RPMI8226 (cell line): Measurements from ENCODE around the gene GRIA1.
"Not testable (repeated sequence)": the region's sequence is repeated elsewhere in the genome, so short reads cannot be mapped to it uniquely, and the experiment has no call there.

Experiments used
- DNase-seq: peaks from one replicate; pipeline ENCODE4 v3.0.0-alpha.2; 2015

GRIA1 gene

GRCh38 chr5:153670101-153670500, 179.6 kb downstream of the GRIA1 start:
- no peak for DNase-seq

DNA sequence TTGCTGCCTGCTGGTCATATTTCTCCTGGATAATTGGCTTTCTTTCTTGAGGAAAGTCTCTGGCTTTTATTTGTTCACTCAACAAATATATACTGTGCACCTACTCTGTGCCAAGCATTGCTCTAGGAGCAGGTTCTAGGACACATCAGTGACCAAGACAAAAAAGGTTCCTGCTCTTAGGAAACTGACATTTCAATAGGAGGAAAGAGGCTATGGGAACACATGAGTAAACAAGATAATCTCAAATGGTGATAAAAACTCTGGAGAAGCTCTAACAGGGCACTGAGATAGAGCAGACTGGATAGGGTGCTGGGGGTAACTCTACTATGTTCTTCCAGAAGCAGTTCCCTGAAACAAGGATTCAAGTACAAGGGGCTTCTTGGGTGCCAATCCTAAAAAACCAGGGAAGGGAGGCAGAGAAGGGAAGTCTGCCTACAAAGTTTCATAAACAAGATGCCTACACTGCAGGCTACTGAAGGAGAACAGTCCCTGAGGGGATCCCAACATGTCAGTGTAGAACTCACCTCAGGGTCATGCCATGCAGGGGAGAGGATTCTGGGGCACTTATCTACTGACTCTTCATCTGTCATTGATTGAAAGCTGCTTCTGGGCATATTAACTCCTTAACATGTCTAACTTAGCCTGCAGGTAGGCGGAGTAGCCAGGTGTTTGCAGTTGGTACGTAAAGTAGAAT, 181.3 kb downstream of the GRIA1 start:
- DNase-seq: no peak

DNA sequence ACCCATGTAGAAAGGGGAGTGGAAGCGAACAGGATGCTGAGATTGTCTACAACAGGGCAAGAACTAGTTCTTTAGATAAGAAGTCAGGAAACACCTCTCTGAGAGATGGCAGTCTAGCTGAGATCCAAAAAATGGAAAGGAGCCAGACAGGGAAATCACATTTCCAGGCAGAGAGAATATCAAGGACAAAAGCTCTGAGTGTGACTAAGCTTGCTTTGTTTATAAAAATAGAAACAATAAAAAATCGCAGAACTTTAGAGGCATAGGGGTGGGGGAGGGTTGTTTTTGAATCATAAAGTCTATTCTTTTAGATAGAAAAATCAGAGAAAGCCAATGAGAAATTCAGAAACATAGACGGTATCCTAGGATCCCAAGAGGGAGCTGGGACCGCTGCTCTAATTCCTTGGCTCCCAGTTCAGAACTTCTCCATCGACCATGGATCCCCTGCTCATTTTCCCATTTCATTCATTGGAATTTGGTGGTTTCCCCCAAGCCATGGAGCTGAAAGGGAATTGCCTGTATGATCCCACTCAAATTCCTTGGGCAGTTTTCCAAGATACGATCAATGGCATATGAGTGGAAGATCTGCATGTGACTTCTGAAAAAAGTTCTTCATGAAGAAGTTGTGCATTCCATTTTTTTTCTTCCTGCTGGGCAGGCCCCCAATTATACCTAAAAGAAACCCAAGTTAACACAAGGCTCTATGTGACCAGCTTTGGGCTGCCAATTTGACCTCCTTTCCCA, 182.0 kb downstream of the GRIA1 start:
- no peak for DNase-seq

GRCh38 chr5:153674356-153674755, 183.9 kb downstream of the GRIA1 start:
- no peak for DNase-seq

DNA sequence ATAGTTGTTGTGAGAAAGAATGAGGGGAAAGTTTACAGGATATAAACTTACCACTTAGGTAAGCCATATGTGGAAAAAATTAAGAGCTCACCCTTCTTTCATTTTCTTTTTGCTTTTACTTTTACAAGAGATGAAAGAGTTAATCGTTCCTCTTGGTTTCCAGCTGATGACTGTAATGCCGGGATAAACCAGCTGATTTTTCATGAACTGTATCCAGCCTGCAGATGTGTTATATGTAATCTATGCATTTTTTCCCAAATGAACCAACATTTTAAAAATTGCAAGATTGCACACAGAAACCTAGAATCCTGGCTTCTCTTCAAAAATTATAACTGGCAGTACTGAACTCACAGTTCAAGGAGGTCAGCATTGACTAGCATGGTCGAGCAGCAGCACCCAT, 185.9 kb downstream of the GRIA1 start:
- no peak for DNase-seq

- no peak for DNase-seq
Observed at GRCh38 chr5:153676821-153677220, 186.4 kb downstream of the GRIA1 start.

DNA sequence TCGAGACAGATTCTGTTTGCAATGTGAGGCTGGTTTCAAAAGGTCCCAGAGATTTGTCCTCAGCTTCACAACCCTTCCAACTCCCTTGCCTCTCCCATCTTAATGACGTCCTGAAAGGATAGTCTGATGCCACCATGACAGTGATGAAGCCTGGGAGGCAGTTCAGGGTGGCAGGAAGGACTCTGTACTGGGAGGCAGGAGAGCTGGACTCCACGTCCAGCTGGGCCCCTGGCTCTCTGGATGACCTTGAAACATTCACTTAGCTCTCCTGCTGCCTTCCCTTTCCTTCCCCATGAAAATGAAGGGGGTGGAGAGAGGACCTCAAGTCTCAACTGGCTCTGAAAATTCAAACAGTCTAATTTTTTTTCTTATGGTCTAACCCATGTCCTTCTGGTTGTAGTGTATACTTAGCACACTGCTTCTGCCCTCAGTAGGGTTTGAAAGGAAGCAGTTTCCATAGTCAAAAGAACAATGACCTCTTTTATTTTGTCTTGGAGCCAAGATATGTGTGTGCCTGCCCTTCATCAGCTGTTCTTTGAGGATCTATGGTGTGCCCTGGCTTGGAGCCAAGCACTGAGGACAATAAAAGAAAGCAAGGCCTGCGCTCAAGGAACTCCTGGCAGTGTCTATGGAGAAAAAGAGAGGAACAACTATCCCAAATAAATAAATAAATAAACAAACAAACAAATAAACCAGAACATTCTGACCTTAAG, 188.3 kb downstream of the GRIA1 start:
- DNase-seq: no peak

DNA sequence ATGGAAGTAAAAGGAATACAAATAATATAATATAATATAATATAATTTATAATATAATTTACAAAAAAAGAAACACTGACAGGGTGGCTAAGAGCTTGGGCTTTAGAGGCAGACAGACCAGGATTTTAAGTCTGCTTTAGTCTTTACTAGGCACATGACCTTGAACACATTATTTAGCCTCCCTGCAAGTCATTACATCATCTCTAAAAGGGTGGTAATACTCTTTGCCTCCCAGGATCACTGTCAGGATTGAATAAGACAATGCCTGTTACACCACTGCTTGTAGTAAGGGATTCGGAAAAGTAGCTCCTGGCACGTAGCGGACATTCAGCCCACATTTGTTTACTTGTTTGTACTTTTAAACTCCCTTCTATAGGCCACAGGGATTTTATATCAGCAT, 199.8 kb downstream of the GRIA1 start:
- DNase-seq: no peak

- no peak for DNase-seq
Observed at GRCh38 chr5:153696256-153696655, 205.8 kb downstream of the GRIA1 start.

DNA sequence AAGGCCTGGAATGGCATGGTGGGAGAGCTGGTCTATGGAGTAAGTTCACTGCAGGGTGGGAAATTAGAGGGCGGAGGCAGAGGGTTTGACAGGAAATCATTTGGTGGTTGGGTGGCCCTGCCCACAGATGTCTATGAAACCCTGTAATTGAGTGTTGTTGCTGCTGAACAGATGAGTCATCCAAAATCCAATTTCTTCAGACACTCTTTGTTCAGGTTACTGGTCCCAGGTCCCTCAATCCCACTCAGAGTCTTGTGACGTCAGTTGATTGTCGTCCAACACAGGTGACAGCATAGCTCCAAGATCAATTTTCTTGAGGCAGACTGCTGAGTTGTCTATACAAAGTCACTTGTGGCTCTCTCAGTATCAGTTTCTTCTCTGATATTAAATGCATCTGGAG, 208.6 kb downstream of the GRIA1 start:
- no peak for DNase-seq

DNA sequence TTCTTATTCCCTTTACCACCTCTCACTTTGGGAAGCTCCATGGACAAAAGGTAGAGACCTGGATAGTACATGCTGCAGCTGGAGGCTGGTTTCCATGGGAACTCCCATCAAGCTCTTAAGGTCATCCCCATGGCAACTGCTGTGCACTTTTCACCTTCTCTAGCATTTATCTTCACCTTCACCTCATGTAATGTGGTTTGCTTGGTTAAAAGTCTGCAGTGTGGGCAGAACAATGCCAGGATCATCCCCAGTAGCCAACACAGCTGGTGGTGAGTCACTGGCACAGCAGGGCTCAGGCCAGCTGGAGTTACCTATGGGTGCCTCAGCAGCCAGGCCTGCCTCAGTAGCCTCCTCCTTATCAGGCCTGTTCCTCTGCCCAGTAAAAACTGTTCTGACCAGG, 210.5 kb downstream of the GRIA1 start:
- no peak for DNase-seq

GRCh38 chr5:153702265-153702664, 211.8 kb downstream of the GRIA1 start:
- DNase-seq: no peak

DNA sequence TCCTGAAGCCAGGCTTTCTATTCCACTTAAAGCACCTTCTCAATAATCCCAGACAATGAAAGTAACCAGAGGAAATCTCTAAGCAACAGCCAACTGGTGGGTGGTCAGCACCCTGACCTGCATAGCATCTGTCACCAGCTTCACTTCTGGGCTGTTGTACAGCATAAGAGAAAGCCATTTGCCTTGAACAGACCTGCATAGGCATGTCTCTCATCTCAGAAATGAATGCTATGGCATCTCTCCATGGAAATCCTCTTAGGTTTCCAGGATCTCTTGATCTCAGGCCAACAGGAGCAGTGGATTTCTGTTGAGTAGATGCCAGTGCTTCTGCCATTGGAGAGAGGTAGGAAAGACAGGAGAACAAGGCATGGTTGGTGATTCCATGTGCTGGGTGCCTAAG, 213.6 kb downstream of the GRIA1 start:
- no peak for DNase-seq

DNA sequence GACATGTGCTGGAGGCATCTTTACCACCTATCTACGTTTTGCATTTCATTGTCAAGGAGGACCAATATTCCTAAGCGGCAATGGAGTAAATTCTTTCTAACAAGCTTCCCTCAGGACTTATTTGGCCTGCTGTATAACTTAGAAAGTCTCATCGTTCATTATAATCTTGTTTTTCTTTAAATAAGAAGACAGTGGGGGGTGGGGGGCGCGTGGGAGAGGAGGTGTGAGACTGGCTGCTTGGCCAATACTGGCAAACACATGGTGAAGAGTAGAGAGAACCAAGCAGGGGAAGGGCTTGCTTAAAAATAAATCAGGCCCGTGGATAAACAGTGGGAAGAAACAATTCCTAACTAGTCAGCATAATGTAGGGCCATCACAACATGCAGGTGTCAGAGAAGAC, 217.2 kb downstream of the GRIA1 start:
- no peak for DNase-seq

DNA sequence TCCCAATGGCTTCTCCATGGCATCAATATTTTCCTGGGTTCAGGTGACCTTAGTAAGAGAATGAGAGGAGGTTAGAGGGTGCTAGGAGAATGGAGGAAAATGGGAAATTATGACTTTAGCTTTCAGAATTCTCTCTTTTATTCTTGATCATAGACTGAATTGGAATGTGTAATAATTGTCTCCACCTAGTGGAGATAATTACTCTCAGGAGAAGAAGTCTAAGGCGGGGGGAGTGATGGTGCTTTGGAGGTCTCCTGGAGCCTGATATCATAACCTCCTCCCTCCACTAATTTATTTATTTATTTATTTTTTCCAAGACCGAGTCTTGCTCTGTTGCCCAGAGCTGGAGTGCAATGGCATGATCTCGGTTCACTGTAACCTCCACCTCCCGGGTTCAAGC, 221.3 kb downstream of the GRIA1 start:
- no peak for DNase-seq

DNA sequence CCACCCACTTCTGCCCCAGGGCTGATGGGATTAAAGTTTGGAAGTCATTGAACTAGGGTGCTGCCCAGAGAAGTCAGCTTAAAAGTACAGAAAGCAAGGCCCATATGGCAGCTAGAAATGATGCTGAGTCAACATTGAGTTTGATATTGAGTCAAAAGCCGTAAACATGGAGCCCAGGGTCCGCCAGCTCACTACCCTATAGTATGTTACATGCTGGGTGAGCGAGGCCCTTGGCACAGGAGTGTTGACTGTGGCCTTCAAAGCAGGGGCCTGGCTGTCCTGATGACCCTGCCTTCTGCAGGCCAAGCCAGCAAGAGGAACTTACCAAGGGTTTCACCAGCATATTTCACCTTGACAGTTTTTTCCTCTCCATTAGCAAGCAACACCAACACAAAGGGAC, 222.5 kb downstream of the GRIA1 start:
- no peak for DNase-seq

GRCh38 chr5:153713943-153714342, 223.5 kb downstream of the GRIA1 start:
- no peak for DNase-seq

- DNase-seq: no peak
Observed at GRCh38 chr5:153714798-153715197, 224.3 kb downstream of the GRIA1 start.

DNA sequence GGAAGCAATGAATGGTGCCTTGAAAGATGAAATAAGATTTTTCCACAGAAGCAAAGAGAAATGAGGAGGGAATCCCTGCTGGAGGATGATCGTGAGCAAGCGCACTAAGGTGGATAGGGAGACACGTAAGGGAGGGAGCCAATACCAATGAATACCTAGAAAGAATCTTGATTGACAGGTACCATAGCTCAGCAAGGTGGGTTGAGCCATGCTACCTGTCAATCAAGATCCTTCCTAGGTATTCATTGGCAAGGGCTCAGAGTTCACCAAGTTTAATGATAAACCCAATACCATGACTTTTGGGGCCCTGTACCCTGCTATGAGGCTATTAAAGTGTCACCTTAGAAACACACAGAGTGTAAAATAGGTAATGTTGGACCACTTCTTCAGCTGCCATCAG, 226.8 kb downstream of the GRIA1 start:
- DNase-seq: no peak

- no peak for DNase-seq
Observed at GRCh38 chr5:153718713-153719112, 228.2 kb downstream of the GRIA1 start.

- no peak for DNase-seq
Observed at GRCh38 chr5:153719324-153719723, 228.9 kb downstream of the GRIA1 start.

DNA sequence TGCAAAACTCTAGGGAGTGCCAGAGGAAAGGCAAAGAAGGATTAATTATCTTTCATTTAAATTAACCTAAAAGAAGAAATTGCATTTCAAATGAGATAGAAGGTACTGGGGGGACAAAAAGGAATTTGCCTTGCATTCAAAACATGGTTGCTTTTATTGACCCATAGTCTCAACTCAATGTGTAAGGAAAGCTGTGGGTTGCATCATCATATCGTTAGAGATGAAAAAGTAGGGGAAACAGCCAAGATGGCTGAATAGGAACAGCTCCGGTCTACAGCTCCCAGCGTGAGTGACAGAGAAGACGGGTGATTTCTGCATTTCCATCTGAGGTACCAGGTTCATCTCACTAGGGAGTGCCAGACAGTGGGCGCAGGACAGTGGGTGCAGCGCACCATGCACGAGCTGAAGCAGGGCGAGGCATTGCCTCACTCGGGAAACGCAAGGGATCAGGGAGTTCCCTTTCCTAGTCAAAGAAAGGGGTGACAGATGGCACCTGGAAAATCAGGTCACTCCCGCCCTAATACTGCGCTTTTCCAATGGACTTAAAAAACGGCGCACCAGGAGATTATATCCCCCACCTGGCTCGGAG, 232.6 kb downstream of the GRIA1 start:
- DNase-seq: not testable (repeated sequence)

DNA sequence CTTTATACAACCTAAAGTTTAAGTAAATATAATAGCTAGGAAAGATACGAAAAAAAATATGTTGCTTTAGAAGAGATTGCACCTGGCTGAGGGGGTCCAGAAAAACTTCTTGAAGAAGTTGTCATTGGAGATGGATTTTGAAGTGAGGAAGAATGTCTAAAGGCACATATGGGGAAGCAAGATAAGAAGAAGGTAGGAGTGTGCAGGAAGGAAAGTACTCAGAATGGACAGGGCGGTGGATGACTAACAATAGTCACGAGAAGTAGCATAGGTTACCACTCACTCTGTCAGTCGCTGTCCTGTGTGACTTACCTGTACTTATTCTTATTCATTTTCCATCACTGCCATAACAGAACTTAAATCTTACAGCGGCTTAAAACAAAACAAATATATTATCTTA, 251.6 kb downstream of the GRIA1 start:
- no peak for DNase-seq

GRCh38 chr5:153744751-153745150, 254.3 kb downstream of the GRIA1 start:
- no peak for DNase-seq
